HG02678 (cell line): ENCODE data around the gene ERN1.

ENCODE experiments used
- ATAC-seq: cut with Tn5 transposase; IDR thresholded peaks from one replicate; pipeline ENCODE4 v1.9.1; 2021; ENCODE audit warnings: mild to moderate bottlenecking, moderate library complexity; ENCODE audit not compliant: unreplicated experiment

The ERN1 gene

DNA sequence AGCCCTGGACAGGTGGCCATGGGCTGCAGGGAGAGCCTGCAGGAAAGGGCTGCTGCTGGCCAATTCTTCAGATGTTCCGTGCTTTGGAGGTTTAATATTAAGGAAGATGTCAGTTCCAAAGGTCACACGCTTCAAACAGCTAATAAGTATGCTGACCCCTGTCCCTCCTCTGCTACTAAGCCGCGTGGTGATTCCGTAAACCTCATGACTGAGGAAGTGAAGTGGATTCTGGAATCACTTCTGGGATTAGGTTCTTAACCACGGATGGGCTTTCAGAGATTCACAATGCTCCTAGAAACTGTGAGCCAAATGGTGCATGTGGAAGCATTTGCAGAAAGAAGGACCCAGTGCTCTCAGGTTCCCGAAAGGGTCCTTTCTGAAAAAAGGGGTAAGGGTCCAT is 28.5 kb upstream of the ERN1 start:
- ATAC-seq, result no peak

DNA sequence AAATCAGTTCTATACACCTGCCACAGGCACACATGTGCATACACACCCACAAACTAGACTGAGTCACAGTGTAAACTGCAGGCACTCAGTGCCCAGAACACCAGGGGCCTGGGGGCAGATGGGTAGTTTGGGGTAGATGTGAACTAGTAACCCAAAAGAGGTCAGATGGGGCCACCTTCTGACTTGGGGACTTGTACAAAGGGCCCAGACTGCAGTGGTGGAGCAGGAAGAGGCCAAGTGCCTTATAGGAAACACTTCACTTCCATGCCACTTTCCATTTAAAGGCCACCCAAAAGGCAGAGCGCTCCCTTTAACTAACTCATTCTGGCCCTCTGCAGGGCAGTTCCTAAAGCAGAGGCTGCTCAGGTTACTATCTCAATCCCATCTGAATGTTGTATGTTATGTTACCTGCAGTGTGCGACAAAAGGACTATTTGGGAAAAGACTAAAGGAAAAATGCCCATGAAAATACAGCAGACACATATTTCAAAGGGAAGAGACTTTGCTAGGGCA is 27.8 kb upstream of the ERN1 start:
- no peak for ATAC-seq

DNA sequence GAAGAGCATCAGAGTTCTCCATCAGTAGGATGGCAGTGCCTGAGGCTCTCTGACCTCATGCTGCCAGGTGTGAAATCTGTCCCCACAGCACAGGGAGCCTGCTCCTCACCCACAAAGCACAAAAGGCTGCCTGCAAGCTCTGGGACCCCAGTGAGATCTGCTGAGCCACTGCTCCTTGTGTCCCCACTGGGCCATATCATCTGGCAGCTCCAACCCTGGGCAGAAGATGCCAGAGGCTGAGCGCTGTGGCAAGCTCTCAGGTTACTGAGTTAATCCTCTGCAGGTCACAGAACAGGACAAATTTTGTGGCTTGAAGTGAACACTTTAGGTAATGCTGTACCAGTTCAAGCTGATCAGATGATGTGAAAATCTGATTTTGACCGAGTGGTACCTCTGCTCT is 26.7 kb upstream of the ERN1 start:
- ATAC-seq, result no peak

DNA sequence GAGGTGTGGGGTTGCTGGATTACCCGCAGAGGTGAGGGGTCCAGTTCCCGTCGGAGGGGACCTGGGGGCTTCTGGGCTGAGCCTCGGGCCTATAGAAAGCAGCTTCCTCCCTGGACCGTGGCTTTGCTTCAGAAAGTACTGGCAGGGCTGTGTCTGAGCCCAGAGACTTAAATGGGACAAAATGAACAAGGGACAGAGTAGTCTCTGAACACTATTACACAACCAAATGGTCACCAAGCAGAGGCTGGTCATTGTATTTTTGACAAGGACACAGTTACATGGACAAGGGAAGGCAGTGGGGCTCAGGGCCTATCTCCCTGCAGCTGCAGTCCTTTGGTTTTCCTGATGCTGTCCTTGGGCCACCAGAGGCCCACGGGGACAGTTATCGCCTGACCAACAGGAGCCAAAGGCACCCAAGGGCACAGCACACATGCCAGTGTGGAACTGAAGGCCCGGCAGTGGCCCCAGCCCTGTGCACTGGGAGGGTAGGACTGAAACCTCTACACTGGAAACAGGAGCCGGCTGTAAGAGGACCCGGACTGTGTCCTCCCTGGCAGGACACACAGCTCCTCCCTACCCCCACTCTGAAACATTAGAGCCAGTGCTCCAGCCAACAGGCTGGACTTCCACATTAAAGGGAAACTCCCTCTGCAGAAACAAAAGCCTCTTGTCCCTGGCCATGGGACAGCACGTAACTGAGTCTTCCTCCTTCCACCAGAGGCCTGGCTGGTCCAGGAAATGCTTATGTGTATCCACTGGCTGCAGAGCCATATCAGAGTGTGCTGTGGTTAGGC is 26.0 kb upstream of the ERN1 start:
- no peak for ATAC-seq

DNA sequence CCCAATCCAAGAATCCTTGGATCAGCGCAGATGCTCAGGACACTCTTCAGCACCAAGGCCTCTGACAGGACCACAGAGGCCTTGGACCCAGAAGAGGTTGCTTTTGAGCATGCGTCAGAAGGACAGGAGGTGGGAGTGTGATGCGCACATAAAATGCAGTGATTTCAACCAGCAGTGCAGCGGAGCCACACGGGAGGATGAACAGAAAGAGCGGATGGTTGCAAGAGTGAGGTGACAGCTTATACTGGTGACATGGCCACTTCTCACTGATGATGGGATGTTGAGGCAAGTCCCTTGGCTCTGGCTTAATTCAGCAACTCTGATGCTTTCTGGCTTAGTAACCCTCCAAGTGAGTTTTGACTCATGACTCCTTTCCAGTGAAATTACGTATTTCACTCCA is 25.2 kb upstream of the ERN1 start:
- no peak for ATAC-seq

DNA sequence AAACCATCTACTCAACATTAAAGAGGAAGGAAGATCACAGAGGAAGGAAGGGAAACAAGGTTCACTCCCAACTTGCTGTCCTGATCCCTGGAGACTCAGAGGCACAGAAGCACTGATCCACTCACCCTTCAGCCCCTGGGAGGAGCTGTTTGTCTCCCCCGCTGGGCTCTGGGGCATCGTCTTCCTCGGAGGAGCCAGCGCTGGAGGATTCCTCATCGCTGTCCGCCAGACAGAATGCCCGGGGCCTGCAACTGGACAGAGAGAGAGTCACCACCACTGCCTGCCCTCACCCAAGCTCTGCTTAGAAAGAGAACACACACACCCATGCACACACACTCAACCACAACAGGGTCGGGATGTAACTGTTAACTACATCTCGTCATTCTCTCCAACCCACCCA is 24.8 kb upstream of the ERN1 start:
- ATAC-seq, result no peak

DNA sequence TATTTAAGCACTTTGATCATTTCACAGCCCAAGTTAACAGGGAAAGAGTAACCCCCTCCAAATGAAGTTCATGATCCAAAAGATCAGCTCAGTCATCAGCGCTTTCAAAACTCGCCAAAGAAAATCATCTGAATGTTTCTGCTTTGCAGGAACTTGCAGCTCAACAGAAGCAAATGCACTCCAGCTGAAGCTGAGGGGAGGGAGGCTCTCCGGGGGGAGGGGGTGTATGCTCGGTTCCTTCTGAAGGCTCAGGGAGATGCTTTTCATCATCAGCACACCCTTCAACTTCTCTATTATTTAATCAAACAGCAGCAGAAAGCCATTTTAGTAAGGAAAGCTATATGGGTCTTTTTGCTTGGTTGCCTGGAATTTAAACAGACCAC is 24.4 kb upstream of the ERN1 start:
- no peak for ATAC-seq

DNA sequence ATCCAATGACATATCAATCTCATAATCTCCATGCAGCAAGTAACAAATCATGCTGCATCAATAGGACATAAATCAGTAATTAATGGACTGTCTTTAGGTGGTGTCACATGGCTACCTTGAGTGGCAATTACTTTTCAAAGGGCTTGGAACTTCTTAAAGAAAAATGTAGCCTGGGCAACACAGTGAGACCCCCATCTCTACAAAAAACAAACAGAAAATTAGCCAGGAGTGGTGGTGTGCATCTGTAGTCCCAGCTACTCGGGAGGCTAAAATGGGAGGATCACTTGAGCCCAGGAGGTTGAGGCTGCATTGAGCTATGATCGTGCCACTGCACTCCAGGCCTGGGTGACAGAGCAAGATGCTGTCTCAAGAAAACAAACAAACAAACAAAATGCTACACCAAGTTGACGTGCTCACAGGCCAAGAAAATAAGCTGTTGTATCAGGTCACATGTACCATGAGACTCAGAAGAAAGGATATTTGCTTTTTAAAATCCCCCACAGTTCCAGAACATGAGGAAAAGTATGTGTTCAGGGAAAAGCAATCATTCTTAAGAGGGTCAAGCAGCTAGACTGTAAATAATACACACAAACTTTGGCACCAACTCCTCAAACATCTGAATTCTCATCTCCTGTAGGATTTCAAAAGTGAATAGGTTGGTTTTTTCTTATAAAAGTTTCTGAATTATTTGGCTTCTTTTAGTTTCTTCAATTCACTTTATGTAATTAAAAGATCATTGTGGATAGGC is 23.8 kb upstream of the ERN1 start:
- ATAC-seq, result no peak

DNA sequence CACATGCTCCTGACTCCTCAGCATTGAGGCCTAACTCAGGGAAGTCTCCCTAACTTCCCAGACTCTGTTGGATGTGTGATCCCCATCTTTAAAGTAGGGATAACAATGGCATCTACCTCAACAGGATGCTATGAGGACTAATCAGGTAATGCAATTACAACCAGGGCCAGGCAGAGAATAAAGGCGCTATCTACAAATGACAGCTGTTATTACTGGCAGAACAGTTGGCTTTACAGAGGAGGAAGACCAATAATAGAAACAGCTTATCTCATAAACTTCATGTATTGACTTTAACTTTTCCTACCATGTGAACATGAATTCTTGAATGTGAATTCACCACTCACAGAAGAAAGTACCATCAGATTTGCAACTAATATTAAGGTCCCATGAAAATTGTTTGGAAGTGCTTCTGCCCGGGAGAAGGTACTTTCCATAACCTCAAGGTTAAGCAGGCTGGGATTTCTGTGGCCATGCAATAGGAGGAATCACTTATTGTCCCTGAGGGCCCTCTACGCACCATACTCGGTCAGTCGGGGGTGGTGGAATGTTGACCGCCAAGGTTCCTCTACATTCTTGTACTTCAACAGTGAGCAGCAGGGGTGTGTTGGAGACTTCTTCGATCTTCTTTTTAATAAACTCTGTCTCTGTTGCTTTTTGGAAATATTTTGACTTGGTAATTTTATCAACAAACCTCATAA is 22.6 kb upstream of the ERN1 start:
- ATAC-seq, result no peak

DNA sequence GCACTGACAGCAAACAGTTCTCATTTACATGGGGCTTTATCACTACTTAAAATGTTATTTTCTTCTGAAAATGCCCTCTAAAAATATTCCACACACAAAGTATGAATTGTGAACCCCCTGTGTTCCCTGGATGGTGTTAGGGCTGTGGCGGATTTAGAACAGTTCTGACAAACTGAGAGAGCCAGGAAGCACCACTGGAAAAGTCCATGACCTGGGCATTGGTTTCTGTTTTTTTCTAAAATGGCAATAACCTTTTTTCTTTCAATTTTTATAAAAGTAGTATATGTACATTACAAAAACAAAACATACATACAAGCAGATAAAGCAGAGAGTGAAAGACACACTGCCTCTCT is 21.0 kb upstream of the ERN1 start:
- ATAC-seq, result no peak

DNA sequence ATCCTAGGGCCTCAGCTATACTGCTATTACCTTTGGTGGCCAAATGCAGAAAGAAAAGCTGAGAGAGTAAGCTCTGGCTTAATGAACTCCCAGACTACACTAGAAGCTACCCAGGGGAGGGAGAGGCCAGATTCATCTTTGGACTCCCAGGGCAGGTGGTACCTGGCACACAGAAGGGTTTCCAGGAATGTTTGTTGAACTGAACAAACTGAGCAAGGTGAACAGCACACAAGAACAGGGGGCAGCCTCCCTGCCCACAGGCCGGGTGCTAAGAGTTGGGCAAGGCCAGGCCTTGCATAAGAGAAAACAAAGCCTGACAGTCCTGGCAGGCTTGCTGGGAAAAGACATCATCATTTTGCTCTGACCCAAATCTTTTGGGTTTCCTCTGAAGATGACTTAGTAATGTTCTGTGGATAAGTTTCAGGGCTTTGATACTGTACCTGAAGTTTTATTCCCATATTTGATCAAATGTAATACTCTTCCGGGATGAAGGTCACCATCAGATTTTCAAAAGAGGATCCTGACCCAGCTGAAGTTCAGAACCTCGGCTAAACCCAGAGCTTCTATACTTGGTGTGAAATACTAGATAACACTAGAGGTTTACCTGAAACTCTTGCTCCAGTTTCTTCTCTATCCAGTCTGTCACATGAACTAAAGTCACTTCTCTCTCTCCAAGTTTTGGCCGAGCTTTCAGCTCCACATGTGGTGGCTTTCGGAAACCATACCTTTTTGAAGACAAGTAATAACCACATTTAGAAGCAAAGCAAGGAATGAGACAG is 20.5 kb upstream of the ERN1 start:
- ATAC-seq, result no peak

DNA sequence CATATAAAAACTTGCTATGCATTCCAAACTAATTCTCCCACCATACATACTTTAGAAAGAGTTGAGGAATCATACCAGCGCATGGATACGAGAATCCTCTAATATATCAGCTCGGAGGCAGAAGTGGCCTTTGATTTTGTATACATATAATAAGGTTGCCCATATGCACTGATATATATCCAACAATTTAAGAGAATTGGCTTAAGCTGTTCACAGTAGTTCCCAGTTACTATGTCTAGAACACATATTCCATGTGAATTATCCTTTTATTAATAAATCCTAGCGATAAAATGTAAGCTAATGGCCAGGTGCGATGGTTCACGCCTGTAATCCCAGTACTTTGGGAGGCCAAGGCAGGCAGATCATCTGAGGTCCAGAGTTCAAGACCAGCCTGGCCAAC is 19.3 kb upstream of the ERN1 start:
- ATAC-seq, result no peak

DNA sequence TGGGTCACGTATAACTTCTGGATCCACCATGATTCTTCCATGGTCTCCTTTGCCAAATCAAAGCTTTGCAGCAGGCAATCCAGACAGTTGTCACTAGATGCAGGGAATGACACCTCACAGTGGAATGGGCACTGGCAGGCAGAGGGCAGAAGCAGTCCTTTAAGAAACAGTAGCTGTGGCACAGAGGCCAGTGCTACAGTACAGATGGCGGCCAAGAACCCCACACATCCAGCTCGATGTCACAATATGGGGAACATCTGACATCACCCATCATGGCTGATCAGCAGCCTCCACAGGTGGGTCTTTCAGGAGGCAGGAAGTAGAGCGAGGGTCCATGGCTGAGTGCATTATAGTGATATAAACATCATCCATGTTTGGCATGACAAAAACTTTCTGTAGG is 18.8 kb upstream of the ERN1 start:
- no peak for ATAC-seq

DNA sequence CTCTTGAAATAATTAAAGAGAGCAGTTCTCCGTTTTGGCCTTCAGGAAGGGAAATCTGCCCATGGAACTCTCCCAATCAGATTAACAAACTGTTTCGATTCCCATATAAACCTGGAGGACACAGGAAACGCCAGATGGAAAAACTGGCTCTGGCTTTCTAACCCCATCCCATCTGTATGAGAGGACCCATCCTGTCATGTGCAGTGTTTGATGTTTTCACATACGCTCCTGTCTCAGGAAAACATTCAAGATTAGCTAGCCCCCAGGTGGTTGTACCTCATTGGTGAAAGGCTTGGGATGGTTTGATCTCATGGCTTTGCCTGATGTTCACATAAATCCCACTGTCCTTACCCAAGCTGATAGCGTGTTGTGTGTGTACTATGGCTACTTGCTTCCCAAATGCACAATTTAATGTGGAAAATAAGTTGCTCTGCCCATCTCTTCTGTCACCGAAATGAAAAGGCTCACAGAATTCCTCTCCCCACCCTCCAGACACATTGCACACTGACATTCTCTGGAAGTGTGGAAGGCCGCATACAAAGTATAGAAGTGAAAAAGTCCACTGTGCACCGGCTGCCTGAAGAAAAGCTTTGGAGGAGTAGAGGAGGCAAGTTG is 18.2 kb upstream of the ERN1 start:
- no peak for ATAC-seq

DNA sequence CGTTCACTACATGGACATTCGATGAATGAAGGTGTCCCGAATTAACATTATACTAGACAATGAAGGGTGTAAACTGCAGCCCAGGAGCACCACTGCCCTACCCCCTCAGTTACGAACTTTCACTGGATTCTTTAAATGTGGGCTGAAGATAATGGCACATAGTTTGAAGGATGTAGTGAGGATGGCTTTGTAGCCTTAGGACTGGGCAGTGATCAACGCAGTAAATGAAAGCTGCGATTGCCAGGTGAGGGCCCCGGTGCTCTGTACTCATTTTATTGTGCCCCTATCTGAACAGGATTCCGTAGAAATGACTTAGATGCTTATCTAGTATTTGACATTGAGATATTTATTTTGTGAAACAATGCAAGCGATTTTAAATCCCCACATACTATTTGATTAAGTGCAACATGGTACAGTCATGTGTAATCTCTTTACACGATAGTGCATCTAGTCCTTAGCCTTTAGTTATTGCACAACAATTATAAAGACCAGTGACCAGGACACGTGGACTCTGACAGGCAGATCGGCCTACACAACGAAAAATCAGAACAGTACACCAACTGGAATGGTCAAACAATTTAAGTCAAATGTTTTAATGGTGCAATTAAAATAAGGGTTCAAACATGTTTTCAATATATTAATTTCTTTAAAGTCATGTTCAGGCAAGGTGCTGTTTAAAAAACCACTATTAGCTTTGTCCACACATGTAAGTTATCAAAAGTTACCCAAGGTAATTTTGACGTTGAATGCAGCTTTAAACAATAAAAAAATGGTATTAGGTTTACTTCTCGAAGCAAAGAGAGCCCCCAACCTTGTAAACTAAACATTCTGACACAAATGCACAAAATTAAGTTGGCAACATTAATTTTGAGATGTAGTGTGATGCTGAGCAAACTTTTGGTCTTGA is 17.4 kb upstream of the ERN1 start:
- no peak for ATAC-seq

DNA sequence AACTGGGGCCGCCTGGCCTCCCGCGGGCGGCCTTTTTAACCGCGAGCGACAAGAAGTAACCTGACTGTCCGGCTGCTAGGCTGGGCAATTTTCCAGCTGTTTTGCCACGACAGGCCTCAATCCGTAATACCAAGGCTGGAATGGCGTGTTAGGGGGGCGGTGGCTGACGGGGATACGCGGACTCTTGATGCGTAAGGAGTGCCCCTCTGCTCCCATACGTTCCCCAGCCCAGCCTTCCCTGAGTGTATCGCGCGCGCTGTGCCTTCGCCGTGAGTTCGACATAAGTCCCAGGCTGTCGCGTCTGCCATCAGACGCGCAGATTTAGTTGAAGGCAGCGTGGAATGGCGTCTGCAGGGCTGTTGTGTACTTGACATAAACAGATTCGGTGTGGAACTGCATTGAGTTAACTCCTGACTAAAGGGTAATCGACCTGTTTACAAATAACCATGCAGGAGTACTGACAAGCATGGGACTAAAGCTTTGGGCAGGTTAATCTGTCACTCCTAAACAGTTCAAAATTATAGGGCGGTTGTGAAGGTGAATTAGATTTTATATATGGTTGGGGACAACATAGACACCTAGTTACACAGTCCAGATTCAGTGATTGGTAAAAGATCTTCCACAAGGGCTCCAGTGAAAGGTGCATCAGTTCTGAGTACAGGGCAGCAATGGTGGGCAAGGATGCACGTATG is 16.6 kb upstream of the ERN1 start:
- ATAC-seq, result peak; percentile 8

DNA sequence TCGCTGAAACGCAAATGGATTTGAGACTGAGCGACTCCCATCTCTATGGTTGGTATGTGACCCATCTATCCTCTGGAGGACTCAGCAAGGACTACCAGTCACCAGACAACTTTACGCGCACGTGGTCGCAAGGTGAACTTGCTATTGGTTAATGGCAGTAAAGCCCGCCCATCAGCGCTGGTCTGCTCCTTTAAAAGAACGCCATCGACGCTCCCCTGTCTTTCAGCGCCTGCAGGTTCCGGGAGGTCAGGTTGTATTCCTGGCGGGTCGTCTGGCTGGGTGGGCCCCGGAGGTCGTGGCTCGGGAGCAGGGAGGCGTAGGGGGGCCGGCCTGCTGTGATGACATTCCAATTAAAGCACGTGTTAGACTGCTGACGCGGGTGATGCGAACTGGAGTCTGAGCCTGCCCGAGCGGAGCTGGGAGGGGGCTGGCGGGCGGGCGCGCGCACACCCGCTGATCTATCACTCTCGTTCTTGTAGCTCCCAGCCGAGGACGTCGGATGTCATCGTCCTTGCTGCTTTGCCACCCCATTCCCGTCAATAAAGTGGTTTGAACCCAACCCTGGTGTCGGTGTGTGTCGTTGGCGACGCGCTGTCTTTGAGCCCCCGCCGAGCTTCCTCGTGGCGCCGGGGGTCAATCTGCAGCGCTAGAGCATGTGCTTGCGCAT is 15.9 kb upstream of the ERN1 start:
- peak; percentile 93 for ATAC-seq

DNA sequence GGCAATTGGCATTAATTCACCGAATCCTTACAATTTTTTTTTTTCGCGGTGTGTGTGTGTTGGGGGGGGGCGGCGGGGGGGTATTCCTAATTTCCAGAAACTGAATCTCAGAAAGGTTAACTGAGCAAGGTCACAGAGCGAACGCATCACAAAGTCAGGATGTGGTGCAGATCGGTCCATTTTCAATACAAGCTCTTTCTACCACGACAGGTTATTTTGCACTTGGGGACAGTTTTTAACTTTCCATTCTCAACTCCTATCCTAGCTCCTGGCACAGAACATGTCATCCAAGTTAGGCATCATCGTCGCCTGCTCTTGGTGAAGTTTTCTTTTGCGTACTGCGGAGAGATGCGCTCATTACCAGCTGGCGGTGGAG is 15.4 kb upstream of the ERN1 start:
- ATAC-seq, result no peak

DNA sequence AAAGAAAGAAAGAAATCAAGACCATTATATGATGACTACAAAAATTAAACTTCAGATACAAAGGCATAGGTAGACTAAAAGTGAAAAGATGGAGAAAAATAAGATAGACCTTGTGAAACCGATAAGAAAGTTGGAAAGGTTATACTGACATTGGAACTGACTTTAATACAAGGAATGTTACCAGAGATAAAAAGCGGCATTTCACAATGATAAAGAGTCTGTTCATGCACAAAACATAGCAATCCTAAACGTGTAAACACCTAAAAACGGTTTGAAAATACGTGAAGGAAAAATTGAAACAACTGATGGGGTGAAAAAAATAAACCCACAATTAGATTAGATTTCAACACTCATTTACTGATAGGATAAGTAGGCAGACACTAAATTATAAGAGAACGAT is 9.6 kb upstream of the ERN1 start:
- ATAC-seq, result no peak
